Astrocyte (in vitro differentiated cells and primary cell): ENCODE results near the gene SHFL. TPM values are rescaled to one million over a fixed set of nuclear protein-coding genes. Genes with fewer than 3 reads are reported as not detected.

Experiments
- DNase-seq: peaks from one replicate; pipeline ENCODE4 v3.0.0-alpha.2; 2010; ENCODE audit warnings: low read depth
- FAIRE-seq: peaks from 2 replicates; lab custom pipeline; 2011; peaks lifted over from hg19 to GRCh38; lab: Jason Lieb, UNC
- H2AFZ ChIP-seq: 2 replicates; pipeline ENCODE4 v1.6.0; 2012; ENCODE audit warnings: low read depth, low read length, inconsistent platforms
- H3K27ac ChIP-seq: 2 replicates; pipeline ENCODE4 v1.5.1; 2011; ENCODE audit warnings: low read depth, low read length, inconsistent platforms
- H3K27me3 ChIP-seq: 2 replicates; pipeline ENCODE4 v1.6.0; 2011; ENCODE audit warnings: low read length, inconsistent platforms; ENCODE audit not compliant: insufficient read depth
- H3K36me3 ChIP-seq: 2 replicates; pipeline ENCODE4 v1.5.1; 2011; ENCODE audit warnings: low read length, inconsistent platforms; ENCODE audit not compliant: insufficient read depth
- H3K4me1 ChIP-seq: 2 replicates; pipeline ENCODE4 v1.5.1; 2011; ENCODE audit warnings: low read length, inconsistent platforms; ENCODE audit not compliant: insufficient read depth
- H3K4me2 ChIP-seq: 2 replicates; pipeline ENCODE4 v1.6.0; 2012; ENCODE audit warnings: low read length, inconsistent platforms
- H3K4me3 ChIP-seq: 2 replicates; pipeline ENCODE4 v1.5.1; 2011; ENCODE audit warnings: low read depth, mild to moderate bottlenecking, low read length, inconsistent platforms; ENCODE audit not compliant: insufficient read depth
- H3K79me2 ChIP-seq: 2 replicates; pipeline ENCODE4 v1.6.0; 2012; ENCODE audit warnings: mild to moderate bottlenecking, low read length, inconsistent platforms; ENCODE audit not compliant: insufficient read depth
- H3K9ac ChIP-seq: 2 replicates; pipeline ENCODE4 v1.6.0; 2012; ENCODE audit warnings: mild to moderate bottlenecking, low read length, inconsistent platforms
- H3K9me3 ChIP-seq: 2 replicates; pipeline ENCODE4 v1.5.1; 2012; ENCODE audit warnings: low read depth, mild to moderate bottlenecking, low read length, inconsistent platforms; ENCODE audit not compliant: insufficient read depth
- H4K20me1 ChIP-seq: 2 replicates; pipeline ENCODE4 v1.6.0; 2012; ENCODE audit warnings: low read length, inconsistent platforms; ENCODE audit not compliant: insufficient read depth
- H3K27ac Mint-ChIP-seq: one replicate; pipeline ENCODE4 v1.8.0; 2021; ENCODE audit warnings: mild to moderate bottlenecking, mixed read lengths; ENCODE audit not compliant: unreplicated experiment
- H3K27me3 Mint-ChIP-seq: one replicate; pipeline ENCODE4 v1.8.0; 2021; ENCODE audit warnings: low read depth, mixed read lengths; ENCODE audit not compliant: unreplicated experiment
- H3K36me3 Mint-ChIP-seq: one replicate; pipeline ENCODE4 v1.8.0; 2021; ENCODE audit warnings: low read depth, mixed read lengths; ENCODE audit not compliant: unreplicated experiment
- H3K4me1 Mint-ChIP-seq: one replicate; pipeline ENCODE4 v1.8.0; 2021; ENCODE audit warnings: low read depth, mixed read lengths; ENCODE audit not compliant: unreplicated experiment
- H3K4me3 Mint-ChIP-seq: one replicate; pipeline ENCODE4 v1.8.0; 2021; ENCODE audit warnings: mild to moderate bottlenecking, moderate library complexity, mixed read lengths; ENCODE audit not compliant: unreplicated experiment
- H3K9me3 Mint-ChIP-seq: one replicate; pipeline ENCODE4 v1.8.0; 2021; ENCODE audit warnings: mild to moderate bottlenecking, mixed read lengths; ENCODE audit not compliant: unreplicated experiment
- CTCF ChIP-seq: IDR thresholded peaks from 2 replicates; pipeline ENCODE4 v1.5.1; 2011; ENCODE audit warnings: low read depth, mild to moderate bottlenecking, inconsistent platforms, low read length, moderate library complexity; ENCODE audit not compliant: insufficient read depth
- EZH2 ChIP-seq: IDR thresholded peaks from 2 replicates; pipeline ENCODE4 v1.6.1; 2012; ENCODE audit warnings: mild to moderate bottlenecking, low read length, inconsistent platforms; ENCODE audit not compliant: insufficient read depth
- total RNA-seq: library from RNA; stranded (reverse); gene quantifications from 2 replicates; pipeline ENCODE4 v1.2.1, GENCODE V29; 2021

The SHFL gene
- total RNA-seq, 1 donor from 2014 or later: 73.5 TPM

- peak overlapping the region; percentile 88 for H3K4me2 ChIP-seq
- no peak for FAIRE-seq
- Mint-ChIP-seq H3K9me3 (peaks cover 1% of the 10 kb centered on the region), H3K4me1 (peaks cover 1% of the 10 kb centered on the region), H3K36me3 (peaks cover 24% of the 10 kb centered on the region), H3K27me3 (peaks cover 20% of the 10 kb centered on the region), H3K4me3 (peak overlapping the region; percentile 89), H3K27ac (no peak overlapping the region)
- no peaks in the 10 kb centered on the region for H3K9me3 ChIP-seq
- no peak for DNase-seq
- H3K4me1 ChIP-seq: no peaks in the 10 kb centered on the region
- H3K36me3 ChIP-seq: no peaks in the 10 kb centered on the region
- no peak overlapping the region for H3K27ac ChIP-seq
- H2AFZ ChIP-seq: no peak overlapping the region
- no peak for TF ChIP-seq CTCF
- no peak for TF ChIP-seq EZH2
- peak overlapping the region; percentile 78 for H3K9ac ChIP-seq
- H4K20me1 ChIP-seq: no peaks in the 10 kb centered on the region
- no peak overlapping the region for H3K4me3 ChIP-seq
- H3K27me3 ChIP-seq: no peaks in the 10 kb centered on the region
- no peaks in the 10 kb centered on the region for H3K79me2 ChIP-seq
Measured at GRCh38 chr19:10087296-10088061, 1.4 kb downstream of the SHFL start.

- peaks cover 35% of the 10 kb centered on the region for H3K36me3 Mint-ChIP-seq
- TF ChIP-seq CTCF: no peak
- TF ChIP-seq EZH2: no peak
- Histone ChIP-seq H3K27me3 (no peaks in the 10 kb centered on the region), H3K79me2 (no peaks in the 10 kb centered on the region), H3K36me3 (no peaks in the 10 kb centered on the region), H3K27ac (no peak overlapping the region), H3K9ac (no peak overlapping the region), H4K20me1 (no peaks in the 10 kb centered on the region), H2AFZ (no peak overlapping the region), H3K4me1 (no peaks in the 10 kb centered on the region), H3K4me2 (no peak overlapping the region), H3K9me3 (no peaks in the 10 kb centered on the region), H3K4me3 (no peak overlapping the region)
- peaks cover 1% of the 10 kb centered on the region for H3K4me1 Mint-ChIP-seq
- DNase-seq: no peak
- H3K27ac Mint-ChIP-seq: no peak overlapping the region
- H3K27me3 Mint-ChIP-seq: peaks cover 12% of the 10 kb centered on the region
- H3K9me3 Mint-ChIP-seq: peaks cover 1% of the 10 kb centered on the region
- FAIRE-seq: no peak
- no peak overlapping the region for H3K4me3 Mint-ChIP-seq
Measured at GRCh38 chr19:10088949-10089554, 2.9 kb downstream of the SHFL start.
